K562 (cell line): ENCODE results near the gene SMG9. TPM values are rescaled to one million over a fixed set of nuclear protein-coding genes. Genes with fewer than 3 reads are reported as not detected.

Experiments used
- ARNT ChIP-seq, 2 experiments: fragments of 450-650 bp; IDR thresholded peaks; 2 replicates each; pipeline ENCODE4 v1.6.1; 2016; ENCODE audit warnings: mild to moderate bottlenecking in 1 of 2
- BACH1 ChIP-seq: fragments of 200-800 bp; sonication (Bioruptor generic); IDR thresholded peaks from 2 replicates; pipeline ENCODE4 v1.6.1; 2016; ENCODE audit warnings: missing genetic modification characterization, missing compliant biosample characterization
- CHD1 ChIP-seq: fragments of 200-600 bp; sonication (generic); IDR thresholded peaks from one replicate; pipeline ENCODE4 v1.6.1; 2012; ENCODE audit warnings: mild to moderate bottlenecking, moderate library complexity, low read length, inconsistent platforms
- ETV5 ChIP-seq: sonication (generic); formaldehyde crosslinking; IDR thresholded peaks from 2 replicates; pipeline ENCODE4 v1.4.0; 2020; ENCODE audit warnings: low read depth, mild to moderate bottlenecking, missing genetic modification reagents
- HDGF ChIP-seq: fragments of 450-650 bp; IDR thresholded peaks from 2 replicates; pipeline ENCODE4 v1.6.1; 2016
- HEY1 ChIP-seq: fragments of 250-450 bp; sonication (Bioruptor Pico); IDR thresholded peaks from 2 replicates; pipeline ENCODE4 v1.5.0; 2020; ENCODE audit warnings: mild to moderate bottlenecking, moderate library complexity, borderline replicate concordance
- ILF3 ChIP-seq: fragments of 450-650 bp; IDR thresholded peaks from 2 replicates; pipeline ENCODE4 v1.6.1; 2018; ENCODE audit warnings: antibody characterized with exemption, mild to moderate bottlenecking, moderate library complexity, borderline replicate concordance
- MCM7 ChIP-seq, 2 experiments: fragments of 450-650 bp; IDR thresholded peaks; 2 replicates each; pipeline ENCODE4 v1.6.1; 2016 to 2018
- MEIS2 ChIP-seq: fragments of 450-650 bp; IDR thresholded peaks from 2 replicates; pipeline ENCODE4 v1.6.1; 2014; ENCODE audit warnings: mild to moderate bottlenecking; ENCODE audit not compliant: partially characterized antibody
- NFE2 ChIP-seq: IDR thresholded peaks from 2 replicates; pipeline ENCODE4 v1.6.1; 2014; ENCODE audit warnings: antibody characterized with exemption, low read depth
- NR2F6 ChIP-seq: fragments of 450-650 bp; formaldehyde crosslinking; IDR thresholded peaks from 2 replicates; pipeline ENCODE4 v1.4.0; 2020; ENCODE audit warnings: mild to moderate bottlenecking
- POLR3A ChIP-seq: IDR thresholded peaks from 2 replicates; pipeline ENCODE4 v1.6.1; 2011; ENCODE audit warnings: borderline replicate concordance, mild to moderate bottlenecking, moderate library complexity; ENCODE audit not compliant: insufficient read length, insufficient read depth; ENCODE audit errors: extremely low read depth
- RAD51 ChIP-seq: fragments of 450-650 bp; IDR thresholded peaks from 2 replicates; pipeline ENCODE4 v1.7.1; 2016; ENCODE audit warnings: low read depth, mild to moderate bottlenecking, borderline replicate concordance
- RFX7 ChIP-seq: fragments of 250-450 bp; sonication (Bioruptor Pico); IDR thresholded peaks from 2 replicates; pipeline ENCODE4 v1.5.1; 2021; ENCODE audit warnings: mild to moderate bottlenecking
- SETDB1 ChIP-seq: IDR thresholded peaks from one replicate; pipeline ENCODE4 v1.6.1; 2012; ENCODE audit warnings: low read length, control low read depth, inconsistent platforms
- STAG1 ChIP-seq: sonication (generic); formaldehyde crosslinking; IDR thresholded peaks from 2 replicates; pipeline ENCODE4 v1.5.0; 2020; ENCODE audit warnings: missing genetic modification reagents, borderline replicate concordance
- XRCC3 ChIP-seq: fragments of 450-650 bp; IDR thresholded peaks from 2 replicates; pipeline ENCODE4 v1.6.1; 2017; ENCODE audit warnings: mild to moderate bottlenecking, moderate library complexity
- ZFP1 ChIP-seq: fragments of 450-650 bp; formaldehyde crosslinking; IDR thresholded peaks from 2 replicates; pipeline ENCODE4 v1.4.0; 2020; ENCODE audit warnings: mild to moderate bottlenecking, mixed read lengths
- ZNF124 ChIP-seq: sonication (generic); formaldehyde crosslinking; IDR thresholded peaks from 2 replicates; pipeline ENCODE4 v1.8.1; 2022; ENCODE audit warnings: missing genetic modification reagents
- ZNF184 ChIP-seq: sonication (generic); formaldehyde crosslinking; IDR thresholded peaks from 2 replicates; pipeline ENCODE4 v1.5.0; 2020; ENCODE audit warnings: missing genetic modification reagents
- ZSCAN32 ChIP-seq: fragments of 450-650 bp; formaldehyde crosslinking; IDR thresholded peaks from 2 replicates; pipeline ENCODE4 v1.4.0; 2020; ENCODE audit warnings: mild to moderate bottlenecking, moderate library complexity
- polyA plus RNA-seq, 8 experiments: library from polyadenylated mRNA; depleted of rRNA in 4 of 8; stranded (reverse) in 5 of 8; unstranded in 3 of 8; fragments of >200 nt; fragmentation: Nextera tagmentation in 2 of 8; fragmentation: Illumina TruSeq in 1 of 8; extraction: Ambion mirVana in 2 of 8; extraction: Trizol in 1 of 8; gene quantifications; 2 replicates each; pipeline versions ENCODE4 v1.2.1 to v1.2.3, GENCODE V29; 2011 to 2014; ENCODE audit warnings: inconsistent platforms in 1 of 8, missing spikeins in 1 of 8
- total RNA-seq, 7 experiments: library from RNA; depleted of rRNA in 6 of 7; stranded (reverse); fragments of >200 nt in 6 of 7; fragmentation: Illumina TruSeq in 2 of 7; extraction: Trizol in 2 of 7; gene quantifications; 2 replicates each; pipeline versions ENCODE4 v1.2.1 to v1.2.3, GENCODE V29; 2011 to 2021; ENCODE audit warnings: low replicate concordance in 1 of 7
- TF ChIP-seq, protein P1 (sequence below): fragments of 250-450 bp; sonication (Bioruptor Pico); IDR thresholded peaks from 2 replicates; pipeline ENCODE4 v1.8.0; 2021; ENCODE audit warnings: moderate library complexity, mild to moderate bottlenecking, inconsistent platforms
- TF ChIP-seq, protein P2 (sequence below): fragments of 450-650 bp; formaldehyde crosslinking; conservative IDR thresholded peaks from 2 replicates; pipeline ENCODE4 v1.4.0; 2022; ENCODE audit warnings: mild to moderate bottlenecking, missing genetic modification characterization
- TF ChIP-seq, protein P3 (sequence below): sonication (generic); formaldehyde crosslinking; IDR thresholded peaks from 2 replicates; pipeline ENCODE4 v1.8.1; 2023; ENCODE audit warnings: mild to moderate bottlenecking, missing genetic modification reagents

SMG9 gene
- total and polyA plus RNA-seq, 9 of the 15 experiments (the other 6 are each of a cell fraction or from before 2014, with no cell fraction given) = 1.7 to 79.7 (median 40.2) TPM

DNA sequence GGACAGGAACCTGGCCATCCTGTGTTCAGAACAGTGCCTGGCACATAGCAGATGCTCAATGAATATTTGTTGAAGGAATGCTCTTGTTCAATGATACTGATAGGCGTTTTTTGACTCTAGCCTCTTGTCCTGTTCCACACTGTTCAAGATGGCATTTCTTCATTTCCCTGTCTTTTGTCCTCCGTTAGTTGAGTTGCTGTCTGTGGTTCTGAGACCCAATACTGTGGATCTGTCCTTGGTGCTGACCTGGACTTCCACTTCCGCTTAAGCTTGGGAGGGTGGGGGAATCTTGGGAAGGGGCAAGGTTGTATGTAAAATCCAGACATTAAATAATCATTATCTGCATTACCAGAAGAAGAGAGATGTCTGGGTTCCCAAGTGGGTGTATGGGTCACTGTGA is 34.3 kb upstream of the SMG9 start (continued):
- TF ChIP-seq XRCC3 (no peak), NR2F6 (CRISPR knock-in tag) (no peak), CHD1 (no peak), MCM7 (IDR thresholded peaks at IDR 0.05) (no peak), HDGF (no peak), MEIS2 (no peak), NFE2 (no peak), ZFP1 (no peak), RAD51 (no peak), ZSCAN32 (no peak), BACH1 (tag) (peak; percentile 72; the same call in 1 of the 2 replicates), RFX7 (CRISPR knock-in tag) (no peak), ILF3 (no peak), STAG1 (CRISPR knock-in tag) (peak; percentile 54; the same call in 1 of the 2 replicates), ARNT (IDR thresholded peaks at IDR 0.05) (no peak), ZNF184 (CRISPR knock-in tag) (no peak), ETV5 (CRISPR knock-in tag) (peak; percentile 87; the same call in 1 of the 2 replicates), POLR3A (no peak), SETDB1 (no peak), ZNF124 (CRISPR knock-in tag) (no peak), HEY1 (CRISPR knock-in tag) (no peak)
- TF ChIP-seq, protein P1, sequence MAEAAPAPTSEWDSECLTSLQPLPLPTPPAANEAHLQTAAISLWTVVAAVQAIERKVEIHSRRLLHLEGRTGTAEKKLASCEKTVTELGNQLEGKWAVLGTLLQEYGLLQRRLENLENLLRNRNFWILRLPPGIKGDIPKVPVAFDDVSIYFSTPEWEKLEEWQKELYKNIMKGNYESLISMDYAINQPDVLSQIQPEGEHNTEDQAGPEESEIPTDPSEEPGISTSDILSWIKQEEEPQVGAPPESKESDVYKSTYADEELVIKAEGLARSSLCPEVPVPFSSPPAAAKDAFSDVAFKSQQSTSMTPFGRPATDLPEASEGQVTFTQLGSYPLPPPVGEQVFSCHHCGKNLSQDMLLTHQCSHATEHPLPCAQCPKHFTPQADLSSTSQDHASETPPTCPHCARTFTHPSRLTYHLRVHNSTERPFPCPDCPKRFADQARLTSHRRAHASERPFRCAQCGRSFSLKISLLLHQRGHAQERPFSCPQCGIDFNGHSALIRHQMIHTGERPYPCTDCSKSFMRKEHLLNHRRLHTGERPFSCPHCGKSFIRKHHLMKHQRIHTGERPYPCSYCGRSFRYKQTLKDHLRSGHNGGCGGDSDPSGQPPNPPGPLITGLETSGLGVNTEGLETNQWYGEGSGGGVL (CRISPR knock-in tag) = no peak
- TF ChIP-seq, protein P2, sequence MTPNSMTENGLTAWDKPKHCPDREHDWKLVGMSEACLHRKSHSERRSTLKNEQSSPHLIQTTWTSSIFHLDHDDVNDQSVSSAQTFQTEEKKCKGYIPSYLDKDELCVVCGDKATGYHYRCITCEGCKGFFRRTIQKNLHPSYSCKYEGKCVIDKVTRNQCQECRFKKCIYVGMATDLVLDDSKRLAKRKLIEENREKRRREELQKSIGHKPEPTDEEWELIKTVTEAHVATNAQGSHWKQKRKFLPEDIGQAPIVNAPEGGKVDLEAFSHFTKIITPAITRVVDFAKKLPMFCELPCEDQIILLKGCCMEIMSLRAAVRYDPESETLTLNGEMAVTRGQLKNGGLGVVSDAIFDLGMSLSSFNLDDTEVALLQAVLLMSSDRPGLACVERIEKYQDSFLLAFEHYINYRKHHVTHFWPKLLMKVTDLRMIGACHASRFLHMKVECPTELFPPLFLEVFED = no peak
- TF ChIP-seq, protein P3, sequence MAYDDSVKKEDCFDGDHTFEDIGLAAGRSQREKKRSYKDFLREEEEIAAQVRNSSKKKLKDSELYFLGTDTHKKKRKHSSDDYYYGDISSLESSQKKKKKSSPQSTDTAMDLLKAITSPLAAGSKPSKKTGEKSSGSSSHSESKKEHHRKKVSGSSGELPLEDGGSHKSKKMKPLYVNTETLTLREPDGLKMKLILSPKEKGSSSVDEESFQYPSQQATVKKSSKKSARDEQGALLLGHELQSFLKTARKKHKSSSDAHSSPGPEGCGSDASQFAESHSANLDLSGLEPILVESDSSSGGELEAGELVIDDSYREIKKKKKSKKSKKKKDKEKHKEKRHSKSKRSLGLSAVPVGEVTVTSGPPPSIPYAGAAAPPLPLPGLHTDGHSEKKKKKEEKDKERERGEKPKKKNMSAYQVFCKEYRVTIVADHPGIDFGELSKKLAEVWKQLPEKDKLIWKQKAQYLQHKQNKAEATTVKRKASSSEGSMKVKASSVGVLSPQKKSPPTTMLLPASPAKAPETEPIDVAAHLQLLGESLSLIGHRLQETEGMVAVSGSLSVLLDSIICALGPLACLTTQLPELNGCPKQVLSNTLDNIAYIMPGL = peak; percentile 64; the same call in 1 of the 2 replicates
